Breast epithelium (tissue), 3 donors: ENCODE measurements around the gene C17orf113.

Source experiments
- CTCF ChIP-seq, 3 donors: fragments of 450-650 bp; IDR thresholded peaks; one replicate each; pipeline ENCODE4 v1.5.1; 2016 to 2017; ENCODE audit warnings: antibody characterized with exemption in 3 of 3, mild to moderate bottlenecking in 3 of 3, moderate library complexity in 3 of 3
- POLR2A ChIP-seq: fragments of 450-650 bp; IDR thresholded peaks from one replicate; pipeline ENCODE4 v1.6.1; 2016; ENCODE audit warnings: antibody characterized with exemption, mild to moderate bottlenecking, moderate library complexity

DNA sequence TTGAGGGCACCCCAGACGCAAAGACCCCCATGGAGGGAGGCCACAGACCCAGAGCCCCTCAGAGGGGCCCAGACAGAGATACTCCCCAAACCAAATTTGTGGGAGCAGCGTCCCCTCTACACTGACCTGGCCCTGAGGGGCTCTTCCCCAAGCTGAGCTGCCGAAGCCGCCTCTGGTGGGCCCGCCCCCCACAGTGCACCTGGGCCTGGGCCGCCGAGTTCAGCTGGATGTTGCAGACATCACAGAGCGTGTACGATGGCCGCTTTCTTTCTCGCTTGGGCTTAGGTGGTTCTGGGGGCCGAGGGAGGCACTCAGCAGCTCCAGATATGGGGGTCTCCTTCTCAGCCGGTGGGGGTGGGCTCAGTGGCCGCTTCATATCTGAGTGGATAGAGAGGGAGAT is 12.3 kb upstream of the C17orf113 start:
- TF ChIP-seq CTCF (IDR thresholded peaks at IDR 0.05) (no peak), POLR2A (no peak)
